Glomerular visceral epithelial cell (primary cell): ENCODE results near the gene DDX19B.
A peak's percentile ranks its signal among the peaks of the same experiment; 100 is the strongest.
"Not testable (repeated sequence)": the region's sequence is repeated elsewhere in the genome, so short reads cannot be mapped to it uniquely, and the experiment has no call there.

Experiments
- DNase-seq: peaks from one replicate; pipeline ENCODE4 v3.0.0-alpha.2; 2016; ENCODE audit errors: extremely low spot score

The DDX19B gene

GRCh38 chr16:70287304-70287971, 11.5 kb upstream of the DDX19B start:
- not testable (repeated sequence) for DNase-seq

- DNase-seq: peak; percentile 99
Measured at GRCh38 chr16:70289229-70290094, 9.5 kb upstream of the DDX19B start, which contains the start of gene AARS1. Gene AARS1, minus strand, starts transcription at chr16:70289506. Its CDS starts 6,743 bp downstream, at chr16:70282763.

- DNase-seq: no peak
Measured at GRCh38 chr16:70290949-70291519, 8.0 kb upstream of the DDX19B start.

- not testable (repeated sequence) for DNase-seq
Measured at GRCh38 chr16:70292148-70292547, 6.8 kb upstream of the DDX19B start.

- DNase-seq: no peak
Measured at GRCh38 chr16:70294385-70295025, 4.5 kb upstream of the DDX19B start.

- DNase-seq: no peak
Measured at GRCh38 chr16:70295634-70296033, 3.4 kb upstream of the DDX19B start.

GRCh38 chr16:70301121-70301520, 2.1 kb downstream of the DDX19B start:
- DNase-seq: no peak

GRCh38 chr16:70302745-70303144, 3.8 kb downstream of the DDX19B start:
- no peak for DNase-seq

- peak; percentile 12 for DNase-seq
Measured at GRCh38 chr16:70304892-70305448, 6.0 kb downstream of the DDX19B start.

GRCh38 chr16:70306880-70307279, 7.9 kb downstream of the DDX19B start:
- no peak for DNase-seq

GRCh38 chr16:70307726-70308125, 8.7 kb downstream of the DDX19B start:
- not testable (repeated sequence) for DNase-seq

- DNase-seq: no peak
Measured at GRCh38 chr16:70320121-70320520, 21.1 kb downstream of the DDX19B start.

- no peak for DNase-seq
Measured at GRCh38 chr16:70324998-70325747, 26.2 kb downstream of the DDX19B start.

GRCh38 chr16:70331091-70331490, 32.1 kb downstream of the DDX19B start:
- DNase-seq: no peak

- no peak for DNase-seq
Measured at GRCh38 chr16:70331588-70332358, 32.8 kb downstream of the DDX19B start.

- not testable (repeated sequence) for DNase-seq
Measured at GRCh38 chr16:70332728-70333127, 33.7 kb downstream of the DDX19B start.

- no peak for DNase-seq
Measured at GRCh38 chr16:70337814-70338213, 38.8 kb downstream of the DDX19B start.

GRCh38 chr16:70341600-70341999, 42.6 kb downstream of the DDX19B start:
- no peak for DNase-seq

- no peak for DNase-seq
Measured at GRCh38 chr16:70342016-70342415, 43.0 kb downstream of the DDX19B start.

- DNase-seq: no peak
Measured at GRCh38 chr16:70345840-70346239, 46.9 kb downstream of the DDX19B start.
